CD4-positive, alpha-beta T cell (primary cell): ENCODE measurements around the gene PLD4. TPM values are rescaled to one million over a fixed set of nuclear protein-coding genes. Genes with fewer than 3 reads are reported as not detected.

ENCODE experiments used
- ATAC-seq: fragments of 200-7000 bp; cut with Tn5 transposase; one replicate; pipeline ENCODE4 v1.10.0; 2022; ENCODE audit warnings: mild to moderate bottlenecking; ENCODE audit not compliant: poor library complexity
- CTCF ChIA-PET: fragments of 350-600 bp; sonication (Branson Sonifier 250); formaldehyde crosslinking; loops from one replicate; lab custom pipeline; 2021; ENCODE audit warnings: antibody characterized with exemption, inconsistent platforms; lab: Charles Lee
- POLR2A ChIA-PET: fragments of 350-600 bp; sonication (Branson Sonifier 250); formaldehyde crosslinking; loops from one replicate; lab custom pipeline; 2021; ENCODE audit warnings: antibody characterized with exemption, inconsistent platforms; lab: Charles Lee
- DNase-seq, 14 experiments: peaks; one replicate each; pipeline ENCODE4 v3.0.0-alpha.2; 2013 to 2020; ENCODE audit warnings: mixed read lengths in 2 of 14
- H3K27ac ChIP-seq, 2 donors: one replicate each; pipeline versions ENCODE4 v1.5.1 to v1.7.0; 2013; ENCODE audit warnings: low read length in 2 of 2, low read depth in 1 of 2, mild to moderate bottlenecking in 1 of 2
- H3K27me3 ChIP-seq, 2 experiments: 1 replicate in 1 of 2; 2 replicates in 1 of 2; pipeline versions ENCODE4 v1.6.1 to v1.7.0; 2013; ENCODE audit warnings: low read length in 2 of 2, control low read depth in 1 of 2, mild to moderate bottlenecking in 1 of 2, moderate library complexity in 1 of 2; ENCODE audit not compliant: insufficient read depth in 2 of 2, control insufficient read depth in 1 of 2
- H3K36me3 ChIP-seq: one replicate; pipeline ENCODE4 v1.6.1; 2013; ENCODE audit warnings: low read length, control low read depth; ENCODE audit not compliant: insufficient read depth
- H3K4me1 ChIP-seq: one replicate; pipeline ENCODE4 v1.6.1; 2013; ENCODE audit warnings: low read length, control low read depth; ENCODE audit not compliant: insufficient read depth
- H3K4me3 ChIP-seq: one replicate; pipeline ENCODE4 v1.5.1; 2013; ENCODE audit warnings: mild to moderate bottlenecking, low read length, moderate library complexity
- H3K9me3 ChIP-seq, 2 experiments: 1 replicate in 1 of 2; 2 replicates in 1 of 2; pipeline versions ENCODE4 v1.6.1 to v1.7.0; 2013; ENCODE audit warnings: low read length in 2 of 2, mild to moderate bottlenecking in 2 of 2, control low read depth in 1 of 2, moderate library complexity in 1 of 2; ENCODE audit not compliant: control insufficient read depth in 1 of 2, insufficient read depth in 1 of 2
- H3K27ac Mint-ChIP-seq: one replicate; pipeline ENCODE4 v1.8.0; 2020; ENCODE audit warnings: mixed read lengths
- H3K27me3 Mint-ChIP-seq: one replicate; pipeline ENCODE4 v1.8.0; 2021; ENCODE audit warnings: mixed read lengths
- H3K36me3 Mint-ChIP-seq: one replicate; pipeline ENCODE4 v1.8.0; 2021; ENCODE audit warnings: low read depth, mixed read lengths
- H3K4me1 Mint-ChIP-seq: one replicate; pipeline ENCODE4 v1.8.0; 2021; ENCODE audit warnings: low read depth, mixed read lengths
- H3K4me3 Mint-ChIP-seq: one replicate; pipeline ENCODE4 v1.8.0; 2020; ENCODE audit warnings: mild to moderate bottlenecking, mixed read lengths
- H3K9me3 Mint-ChIP-seq: one replicate; pipeline ENCODE4 v1.8.0; 2020; ENCODE audit warnings: mixed read lengths
- CTCF ChIP-seq: fragments of 200-600 bp; IDR thresholded peaks from one replicate; pipeline ENCODE4 v1.8.0; 2022; ENCODE audit warnings: antibody characterized with exemption, mild to moderate bottlenecking
- intact Hi-C, 2 experiments: fragments of 100-400 bp; cut with DNase I in 1 of 2; cut with micrococcal nuclease in 1 of 2; formaldehyde crosslinking; loops; one replicate each; pipeline versions ENCODE4 v1.15.1 to v1.9.0; 2023 to 2025; cut with DNase I, micrococcal nuclease
- polyA plus RNA-seq, 2 donors: library from polyadenylated mRNA; unstranded; fragments of 120-200 nt; gene quantifications; one replicate each; pipeline ENCODE4 v1.2.1, GENCODE V29; 2013
- total RNA-seq, 174 experiments: library from RNA in 2 of 174; stranded (reverse) in 2 of 174; gene quantifications; one replicate each; pipeline ENCODE4 v1.2.3 and lab custom pipeline; 2021 to 2026

The PLD4 gene
- total RNA-seq (1 to 10 TPM; 1.6 to 2.1 TPM), total RNA-seq (lab: John Stamatoyannopoulos, UW) (0 to 19.0 (median 0.18) reads per million in 172 experiments)
- 17.2 TPM for polyA plus RNA-seq (2013, experiment 1 of 2)
- polyA plus RNA-seq (2013, experiment 2 of 2) = 6.0 TPM

GRCh38 chr14:104924421-104925213, at the start of gene PLD4:
TSS of gene PLD4 (plus strand) at chr14:104924879. CDS start at chr14:104927141, 2,262 bp downstream.
- Histone ChIP-seq H3K4me3 (peak within 1 kb of the TSS; percentile 19), H3K9me3 (peaks cover 0 to 18% of the 10 kb centered on the region in 2 experiments), H3K27me3 (peaks cover 0 to 7% of the 10 kb centered on the region in 2 experiments), H3K27ac (no peak within 1 kb of the TSS), H3K36me3 (no peaks in the 10 kb centered on the region), H3K4me1 (peaks cover 6% of the 10 kb centered on the region)
- Mint-ChIP-seq H3K4me1 (no peaks in the 10 kb centered on the region), H3K4me3 (no peak within 1 kb of the TSS), H3K27me3 (peaks cover 7% of the 10 kb centered on the region), H3K9me3 (no peaks in the 10 kb centered on the region), H3K27ac (no peak within 1 kb of the TSS), H3K36me3 (no peaks in the 10 kb centered on the region)
- ATAC-seq = no peak
- peak in 2 of 14 experiments; percentile 7 to 19 for DNase-seq
- ChIA-PET POLR2A (no interaction called here), CTCF (no interaction called here)
- TF ChIP-seq CTCF = no peak
- intact Hi-C loops = no loop called here

- CTCF ChIA-PET = no interaction called here
- no peak overlapping the region for H3K4me3 ChIP-seq
- H3K27me3 ChIP-seq = peaks cover 0 to 5% of the 10 kb centered on the region in 2 experiments
- intact Hi-C loops = no loop called here
- no peak for DNase-seq
- Mint-ChIP-seq H3K36me3 (no peaks in the 10 kb centered on the region), H3K4me1 (no peaks in the 10 kb centered on the region), H3K27ac (no peak overlapping the region), H3K27me3 (no peaks in the 10 kb centered on the region), H3K9me3 (no peaks in the 10 kb centered on the region), H3K4me3 (no peak overlapping the region)
- H3K4me1 ChIP-seq = no peaks in the 10 kb centered on the region
- POLR2A ChIA-PET = no interaction called here
- TF ChIP-seq CTCF = no peak
- no peaks in the 10 kb centered on the region for H3K9me3 ChIP-seq
- no peaks in the 10 kb centered on the region for H3K36me3 ChIP-seq
- H3K27ac ChIP-seq = no peak overlapping the region
- ATAC-seq = no peak
These were observed 49.3 kb upstream of the PLD4 start for GRCh38 chr14:104875412-104875751.

GRCh38 chr14:104875811-104876210, 48.9 kb upstream of the PLD4 start:
- ATAC-seq (no peak), DNase-seq (no peak)
- no peak overlapping the region for H3K4me3 Mint-ChIP-seq
- Histone ChIP-seq H3K27me3 (peaks cover 0 to 5% of the 10 kb centered on the region in 2 experiments), H3K9me3 (no peaks in the 10 kb centered on the region), H3K4me1 (no peaks in the 10 kb centered on the region), H3K36me3 (no peaks in the 10 kb centered on the region), H3K4me3 (no peak overlapping the region), H3K27ac (no peak overlapping the region)
- CTCF ChIA-PET = no interaction called here
- no peaks in the 10 kb centered on the region for H3K27me3 Mint-ChIP-seq
- TF ChIP-seq CTCF = no peak
- no peaks in the 10 kb centered on the region for H3K36me3 Mint-ChIP-seq
- no peak overlapping the region for H3K27ac Mint-ChIP-seq
- intact Hi-C loops = no loop called here
- no peaks in the 10 kb centered on the region for H3K4me1 Mint-ChIP-seq
- no peaks in the 10 kb centered on the region for H3K9me3 Mint-ChIP-seq
- POLR2A ChIA-PET = no interaction called here
